ENCODE results near the gene PIK3IP1. TPM values are rescaled to one million over a fixed set of nuclear protein-coding genes. Genes with fewer than 3 reads are reported as not detected.

Gene PIK3IP1
- total RNA-seq, 1 experiment from 2014 or later: 0.87 TPM

GRCh38 chr22:31235081-31235480, 57.2 kb downstream of the PIK3IP1 start:
- no peak overlapping the region for H3T11ph ChIP-seq (ENCODE audit: low read length)
- H2BK120ac ChIP-seq (ENCODE audit: low read depth, low read length, poor library complexity, severe bottlenecking): no peak overlapping the region
- no peaks in the 10 kb centered on the region for H3K79me2 ChIP-seq (ENCODE audit: insufficient read depth, low read length)
- no peak overlapping the region for H4K8ac ChIP-seq (replicated peaks; ENCODE audit: insufficient read length, low read depth, low read length)
- no peak overlapping the region for H4K91ac ChIP-seq (ENCODE audit: insufficient read length, low read depth, low read length)
- H3K23me2 ChIP-seq (ENCODE audit: insufficient read length, low read depth, low read length, poor library complexity, severe bottlenecking): no peaks in the 10 kb centered on the region
- H3K27me3 ChIP-seq (ENCODE audit: insufficient read depth, low read length): no peaks in the 10 kb centered on the region
- H2BK15ac ChIP-seq (ENCODE audit: low read depth, low read length): no peak overlapping the region
- no peak overlapping the region for H2BK5ac ChIP-seq (ENCODE audit: insufficient read length, low read length)
- Mint-ChIP-seq H3K4me1 (no peaks in the 10 kb centered on the region; a peak in 1 of 4 replicates), H3K36me3 (ENCODE audit: insufficient read depth in 1 of 3, low read depth in 3 of 3) (peaks cover 2 to 23% (median 6%) of the 10 kb centered on the region in 3 experiments; a peak in 4 of 7 replicates), H3K27ac (peak overlapping the region in 2 of 3 experiments; percentile 15 to 30; a peak in 3 of 7 replicates), H3K9me3 (no peaks in the 10 kb centered on the region), H3K27me3 (ENCODE audit: low read depth) (no peaks in the 10 kb centered on the region), H3K4me3 (no peak overlapping the region)
- no peak for DNase-seq
- no peak overlapping the region for H3K4ac ChIP-seq (ENCODE audit: low read depth, low read length)
- no peaks in the 10 kb centered on the region for H3K4me1 ChIP-seq (ENCODE audit: insufficient read depth, low read length)
- no peak overlapping the region for H3K9ac ChIP-seq (ENCODE audit: extremely low read depth, insufficient read length, low read length)
- H3K18ac ChIP-seq (ENCODE audit: insufficient read length, low read depth, low read length): no peak overlapping the region
- H2BK12ac ChIP-seq (ENCODE audit: insufficient read length, low read depth, low read length): no peak overlapping the region
- TF ChIP-seq CTCF (conservative IDR thresholded peaks at IDR 0.05): no peak
- no peak overlapping the region for H2BK20ac ChIP-seq (ENCODE audit: low read depth, low read length, poor library complexity, severe bottlenecking)
- H4K20me1 ChIP-seq (ENCODE audit: control insufficient read depth, insufficient read depth, insufficient read length): no peaks in the 10 kb centered on the region
- H3K56ac ChIP-seq (ENCODE audit: insufficient read length, low read depth, low read length): no peak overlapping the region
- H3K14ac ChIP-seq (ENCODE audit: insufficient read depth, low read length): no peak overlapping the region
- no peak overlapping the region for H2AFZ ChIP-seq (ENCODE audit: low read length)
- H3K27ac ChIP-seq (ENCODE audit: insufficient read length, low read depth, low read length): no peak overlapping the region
- H4K5ac ChIP-seq (ENCODE audit: insufficient read length, low read depth, low read length): no peak overlapping the region
- no CpG with 5 or more reads among the region's 3 CpGs for WGBS (ENCODE audit: extremely low coverage, insufficient read length, low lambda C conversion rate)
- H2AK5ac ChIP-seq (ENCODE audit: insufficient read length, low read length): no peak overlapping the region
- no peak overlapping the region for H3K23ac ChIP-seq (ENCODE audit: insufficient read length, low read depth, low read length)
- no peaks in the 10 kb centered on the region for H3K79me1 ChIP-seq (ENCODE audit: insufficient read depth, low read depth, low read length, poor library complexity, severe bottlenecking)
- no peak overlapping the region for H3K4me2 ChIP-seq (ENCODE audit: insufficient read depth, insufficient read length, low read length)
- no peaks in the 10 kb centered on the region for H3K9me3 ChIP-seq (ENCODE audit: control insufficient read depth, low read depth, low read length)
